NCI-H2196 treated with DMSO at 0.1 percent for 48 hours (cell line): ENCODE measurements around the gene ZSCAN5B.
"Not testable (repeated sequence)": the region's sequence is repeated elsewhere in the genome, so short reads cannot be mapped to it uniquely, and the experiment has no call there.

Source experiments
- DNase-seq: peaks from one replicate; lab custom pipeline; 2025; ENCODE audit not compliant: unreplicated experiment; lab: John Stamatoyannopoulos, UW

The ZSCAN5B gene

DNA sequence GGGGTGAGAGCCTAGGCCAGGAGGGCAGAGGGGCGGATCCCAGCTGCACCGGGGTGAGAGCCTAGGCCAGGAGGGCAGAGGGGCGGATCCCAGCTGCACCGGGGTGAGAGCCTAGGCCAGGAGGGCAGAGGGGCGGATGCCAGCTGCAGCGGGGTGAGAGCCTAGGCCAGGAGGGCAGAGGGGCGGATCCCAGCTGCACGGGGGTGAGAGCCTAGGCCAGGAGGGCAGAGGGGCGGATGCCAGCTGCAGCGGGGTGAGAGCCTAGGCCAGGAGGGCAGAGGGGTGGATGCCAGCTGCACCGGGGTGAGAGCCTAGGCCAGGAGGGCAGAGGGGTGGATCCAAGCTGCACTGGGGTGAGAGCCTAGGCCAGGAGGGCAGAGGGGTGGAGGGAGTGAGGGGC, 21.3 kb downstream of the ZSCAN5B start:
- not testable (repeated sequence) for DNase-seq

GRCh38 chr19:56175861-56176307, 21.7 kb downstream of the ZSCAN5B start, which contains the start of gene GALP:
TSS of gene GALP (plus strand) at chr19:56176008. CDS start at chr19:56177109, 1,101 bp downstream.
- DNase-seq, result not testable (repeated sequence)

GRCh38 chr19:56174550-56174949, 23.0 kb downstream of the ZSCAN5B start:
- DNase-seq, result no peak

- no peak for DNase-seq
Observed at GRCh38 chr19:56174086-56174485, 23.5 kb downstream of the ZSCAN5B start.

DNA sequence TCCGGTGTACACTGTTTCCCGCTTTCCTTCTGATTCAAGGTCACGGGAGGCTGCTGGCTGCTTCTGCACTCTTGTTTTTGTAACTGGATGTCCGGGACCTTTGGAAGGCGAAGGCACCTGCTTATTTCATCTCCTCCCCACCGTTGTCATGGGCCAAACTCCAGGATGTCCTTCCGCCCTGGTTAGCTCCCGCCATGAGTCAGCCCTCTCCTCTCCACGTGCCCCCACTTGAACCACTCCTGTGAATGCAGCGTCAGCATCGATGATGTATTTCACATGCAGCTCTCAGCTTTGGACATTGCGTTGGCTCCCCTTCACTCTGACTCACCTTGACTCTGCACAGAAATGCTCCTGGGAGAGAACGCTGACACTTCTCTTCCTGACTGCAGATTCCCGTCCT, 27.3 kb downstream of the ZSCAN5B start:
- DNase-seq, result peak; percentile 93

DNA sequence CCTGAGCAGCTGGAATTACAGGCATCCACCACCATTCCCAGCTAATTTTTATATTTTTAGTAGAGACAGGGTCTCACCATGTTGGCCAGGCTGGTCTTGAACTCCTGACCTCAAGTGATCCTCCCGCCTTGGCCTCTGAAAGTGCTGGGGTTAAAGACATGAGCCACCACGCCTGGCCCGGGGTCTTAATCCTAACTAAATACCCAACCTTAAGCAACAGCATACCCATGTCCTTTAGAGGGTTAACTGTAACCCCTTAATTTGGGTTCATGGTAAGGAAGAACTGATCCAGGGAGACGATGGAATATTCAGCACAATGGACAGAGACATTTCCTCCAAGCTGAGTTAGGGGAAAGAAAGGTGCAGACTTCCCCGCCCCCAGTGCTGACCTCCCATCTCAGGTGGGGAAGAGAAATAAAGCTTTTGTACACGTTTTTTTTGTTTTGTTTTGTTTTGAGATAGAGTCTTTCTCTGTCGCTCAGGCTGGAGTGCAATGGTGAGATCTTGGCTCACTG, 30.5 kb downstream of the ZSCAN5B start:
- no peak for DNase-seq

DNA sequence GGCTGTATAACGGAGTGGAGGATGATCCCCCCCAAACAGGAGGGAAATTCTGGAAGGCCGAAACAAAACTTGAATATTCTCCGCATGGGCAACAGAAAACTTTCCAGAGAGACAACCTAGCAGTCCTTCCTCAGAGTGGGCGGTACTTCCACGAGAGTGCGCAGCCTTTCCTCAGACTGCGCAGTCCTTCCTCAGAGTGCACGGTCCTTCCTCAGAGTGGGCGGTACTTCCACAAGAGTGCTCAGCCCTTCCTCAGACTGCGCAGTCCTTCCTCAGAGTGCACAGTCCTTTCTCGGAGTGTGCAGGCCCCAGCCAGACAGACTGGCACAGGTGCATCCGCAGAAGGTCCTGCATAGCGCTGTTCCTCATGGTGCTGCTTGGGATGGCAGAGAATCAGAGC, 34.5 kb downstream of the ZSCAN5B start:
- DNase-seq, result no peak

GRCh38 chr19:56162258-56162657, 35.3 kb downstream of the ZSCAN5B start:
- no peak for DNase-seq

DNA sequence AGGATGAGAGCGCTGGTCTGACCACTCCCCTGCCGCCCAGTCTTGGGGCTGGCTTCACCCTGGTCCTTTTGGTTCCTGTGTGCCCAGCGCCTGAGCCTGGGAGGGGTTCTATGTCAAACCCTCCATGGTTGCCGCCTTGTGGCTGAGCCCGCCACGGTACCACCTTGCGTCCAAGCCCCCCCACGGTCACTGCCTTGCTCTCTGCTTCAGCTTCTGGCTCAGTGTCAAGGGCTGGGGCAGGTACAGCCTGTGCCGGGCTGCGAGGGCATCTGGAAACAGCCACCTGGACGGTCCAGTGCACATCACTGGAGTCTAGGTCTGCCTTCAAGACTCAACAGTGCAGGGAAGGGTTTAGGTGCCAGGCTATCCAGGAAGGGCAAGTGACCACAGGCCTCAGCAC, 36.0 kb downstream of the ZSCAN5B start:
- DNase-seq, result no peak

GRCh38 chr19:56159622-56160271, 37.8 kb downstream of the ZSCAN5B start:
- no peak for DNase-seq

- DNase-seq, result no peak
Observed at GRCh38 chr19:56159009-56159559, 38.5 kb downstream of the ZSCAN5B start.

DNA sequence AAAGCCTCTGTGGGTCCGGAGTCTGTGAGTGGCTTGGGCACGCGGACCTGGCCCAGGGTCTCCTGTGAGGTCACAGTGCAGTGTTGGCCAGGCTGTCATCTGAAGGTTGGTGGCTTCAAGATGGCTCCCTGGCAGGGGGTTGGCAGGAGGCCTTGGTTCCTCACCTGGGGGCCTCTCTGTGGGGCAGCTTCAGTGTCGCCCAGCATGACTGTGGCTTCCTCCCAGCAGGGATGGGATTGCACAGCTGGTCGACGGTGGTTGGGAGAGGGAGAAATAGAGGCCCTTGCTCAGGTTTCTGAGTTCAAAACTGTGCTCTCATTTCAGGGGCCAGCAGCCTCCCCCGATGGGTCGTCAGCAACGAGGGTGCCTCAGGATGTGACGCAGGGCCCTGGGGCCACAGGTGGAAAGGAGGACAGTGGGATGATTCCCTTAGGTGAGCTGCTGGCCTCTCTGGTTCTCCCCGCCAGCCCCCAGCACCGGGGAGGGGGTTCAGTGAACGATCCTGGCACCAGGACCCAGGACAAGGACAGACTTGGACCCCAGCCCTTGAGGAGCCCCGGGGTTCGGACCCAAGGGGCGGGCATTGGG, 39.3 kb downstream of the ZSCAN5B start:
- DNase-seq, result no peak

- DNase-seq, result no peak
Observed at GRCh38 chr19:56156768-56157167, 40.8 kb downstream of the ZSCAN5B start.

- no peak for DNase-seq
Observed at GRCh38 chr19:56155124-56155687, 42.4 kb downstream of the ZSCAN5B start.

GRCh38 chr19:56153507-56153906, 44.1 kb downstream of the ZSCAN5B start:
- DNase-seq, result peak; percentile 82

DNA sequence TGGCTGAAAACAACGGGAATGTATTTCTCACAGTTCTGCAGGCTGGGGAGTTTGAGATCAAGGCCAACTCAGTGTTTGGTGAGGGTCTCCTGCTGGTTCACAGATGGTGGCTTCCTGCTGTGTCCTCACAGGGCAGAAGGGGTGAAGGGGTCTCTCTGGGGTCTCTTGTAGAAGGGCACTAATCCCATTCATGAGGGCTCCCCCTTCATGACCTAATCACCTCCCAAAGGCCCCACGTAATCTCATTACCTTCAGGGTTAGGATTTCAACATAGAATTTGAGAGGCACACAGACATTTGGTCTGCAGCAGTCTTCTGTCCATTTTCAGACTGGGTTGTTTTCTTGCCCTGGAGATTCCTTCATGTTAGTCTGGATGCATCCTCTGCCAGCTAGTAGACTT, 44.9 kb downstream of the ZSCAN5B start:
- DNase-seq, result no peak

DNA sequence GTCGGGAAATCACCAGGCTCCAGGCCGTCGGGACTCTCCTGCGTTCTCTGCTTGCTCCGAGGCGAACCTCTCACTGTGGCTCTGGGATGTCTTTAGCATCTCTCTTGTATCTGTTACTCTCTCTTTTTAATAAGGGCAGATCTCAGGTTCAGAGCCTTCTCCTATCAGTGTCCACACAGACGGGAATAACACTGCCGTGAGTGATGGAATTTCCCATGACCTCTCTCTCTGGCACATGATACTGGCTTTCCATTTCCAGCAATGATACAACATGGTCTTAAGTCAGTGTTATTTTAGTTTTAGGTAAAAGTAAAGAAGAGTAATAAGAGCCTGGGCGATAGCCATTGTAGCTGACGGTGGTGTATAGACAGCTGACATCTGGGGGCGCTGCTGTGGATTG, 47.2 kb downstream of the ZSCAN5B start:
- DNase-seq, result no peak

DNA sequence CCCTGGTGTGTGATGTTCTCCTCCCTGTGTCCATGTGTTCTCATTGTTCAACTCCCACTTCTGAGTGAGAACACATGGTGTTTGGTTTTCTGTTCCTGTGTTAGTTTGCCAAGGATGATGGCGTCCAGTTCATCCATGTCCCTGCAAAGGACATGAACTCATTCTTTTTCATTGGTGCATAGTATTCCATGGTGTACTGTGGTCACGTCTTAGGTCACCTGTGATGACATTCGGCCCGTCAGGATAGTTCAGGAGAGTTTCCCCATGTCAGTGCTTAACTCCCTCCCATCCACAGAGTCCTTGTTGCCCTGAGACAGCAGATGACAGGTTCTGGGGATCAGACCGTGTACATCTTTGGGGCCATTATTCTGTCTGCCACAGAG, 47.9 kb downstream of the ZSCAN5B start:
- no peak for DNase-seq

DNA sequence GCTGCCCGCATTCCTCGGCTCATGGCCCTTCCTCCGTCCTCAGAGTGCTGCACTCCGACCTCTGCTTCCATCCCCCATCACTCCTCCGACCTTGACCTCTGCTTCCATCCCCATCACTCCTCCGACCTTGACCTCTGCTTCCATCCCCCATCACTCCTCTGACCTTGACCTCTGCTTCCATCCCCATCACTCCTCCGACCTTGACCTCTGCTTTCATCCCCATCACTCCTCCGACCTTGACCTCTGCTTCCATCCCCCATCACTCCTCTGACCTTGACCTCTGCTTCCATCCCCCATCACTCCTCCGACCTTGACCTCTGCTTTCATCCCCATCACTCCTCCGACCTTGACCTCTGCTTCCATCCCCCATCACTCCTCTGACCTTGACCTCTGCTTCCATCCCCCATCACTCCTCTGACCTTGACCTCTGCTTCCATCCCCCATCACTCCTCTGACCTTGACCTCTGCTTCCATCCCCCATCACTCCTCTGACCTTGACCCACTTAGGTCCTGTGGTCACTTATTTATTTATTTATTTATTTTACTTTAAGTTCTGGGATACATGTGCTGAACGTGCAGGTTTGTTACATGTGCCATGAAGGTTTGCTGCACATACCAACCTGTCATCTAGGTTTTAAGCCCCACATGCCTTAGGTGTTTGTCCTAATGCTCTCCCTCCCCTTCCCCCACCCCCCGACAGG, 48.5 kb downstream of the ZSCAN5B start:
- DNase-seq, result not testable (repeated sequence)

DNA sequence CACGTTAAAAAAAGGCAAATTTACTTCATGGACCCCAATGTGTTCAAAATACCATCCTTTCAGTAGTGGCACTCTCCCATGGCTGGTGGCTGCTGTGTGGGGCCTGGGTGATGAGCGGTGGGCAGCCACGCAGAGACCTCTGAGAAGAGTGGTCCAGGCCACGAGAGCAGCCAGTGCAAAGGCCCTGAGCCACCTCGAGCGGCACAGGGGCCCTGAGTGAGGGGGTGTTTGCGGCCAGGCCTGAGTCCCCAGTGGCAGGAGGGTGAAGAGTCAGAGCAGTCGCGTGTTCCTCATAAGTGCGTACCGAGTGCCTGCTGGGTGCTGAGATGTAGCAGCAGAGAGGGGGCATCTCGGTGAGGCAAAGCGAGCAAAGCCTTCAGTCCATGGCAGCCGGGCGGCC, 49.5 kb downstream of the ZSCAN5B start:
- no peak for DNase-seq

GRCh38 chr19:56147307-56147706, 50.3 kb downstream of the ZSCAN5B start:
- DNase-seq, result no peak
